K562 (cell line): Measurements from ENCODE around the gene ABT1. TPM values are rescaled to one million over a fixed set of nuclear protein-coding genes. Genes with fewer than 3 reads are reported as not detected.
A peak's percentile ranks its signal among the peaks of the same experiment; 100 is the strongest.

ENCODE experiments used
- BACH1 ChIP-seq: fragments of 200-800 bp; sonication (Bioruptor generic); IDR thresholded peaks from 2 replicates; pipeline ENCODE4 v1.6.1; 2016; ENCODE audit warnings: missing genetic modification characterization, missing compliant biosample characterization
- BRD4 ChIP-seq: fragments of 200-600 bp; sonication (generic); IDR thresholded peaks from 2 replicates; pipeline ENCODE4 v1.6.1; 2017; ENCODE audit warnings: inconsistent platforms
- ELK1 ChIP-seq: sonication (generic); formaldehyde crosslinking; IDR thresholded peaks from 2 replicates; pipeline ENCODE4 v1.8.1; 2022; ENCODE audit warnings: missing genetic modification reagents
- GABPB2 ChIP-seq: fragments of 250-450 bp; sonication (Bioruptor Pico); conservative IDR thresholded peaks from 2 replicates; pipeline ENCODE4 v1.5.1; 2021; ENCODE audit warnings: mild to moderate bottlenecking
- GATA2 ChIP-seq: sonication (generic); formaldehyde crosslinking; IDR thresholded peaks from 2 replicates; pipeline ENCODE4 v1.4.0; 2020; ENCODE audit warnings: mild to moderate bottlenecking, missing genetic modification reagents
- HMGXB4 ChIP-seq: sonication (generic); formaldehyde crosslinking; IDR thresholded peaks from 2 replicates; pipeline ENCODE4 v1.8.1; 2023; ENCODE audit warnings: mild to moderate bottlenecking, missing genetic modification reagents
- HNRNPH1 ChIP-seq: fragments of 200-400 bp; formaldehyde crosslinking; optimal IDR thresholded peaks from 2 replicates; pipeline ENCODE3; 2017; ENCODE audit warnings: low read depth, mild to moderate bottlenecking, low read length, moderate library complexity
- IRF9 ChIP-seq: fragments of 450-650 bp; IDR thresholded peaks from 2 replicates; pipeline ENCODE4 v1.6.1; 2016; ENCODE audit warnings: missing biosample characterization, missing genetic modification characterization
- KAT8 ChIP-seq: fragments of 450-650 bp; IDR thresholded peaks from 2 replicates; pipeline ENCODE4 v1.6.1; 2016; ENCODE audit warnings: low read depth, mild to moderate bottlenecking
- KDM4B ChIP-seq, 2 experiments: fragments of 450-650 bp in 1 of 2; sonication (generic) in 1 of 2; IDR thresholded peaks; 2 replicates each; pipeline ENCODE4 v1.6.1; 2016 to 2017; ENCODE audit warnings: borderline replicate concordance in 2 of 2, antibody characterized with exemption in 1 of 2, low read depth in 1 of 2, mild to moderate bottlenecking in 1 of 2
- KLF1 ChIP-seq: fragments of 450-650 bp; IDR thresholded peaks from 2 replicates; pipeline ENCODE4 v1.6.1; 2016; ENCODE audit warnings: missing genetic modification characterization, missing compliant biosample characterization
- MEF2D ChIP-seq: conservative IDR thresholded peaks from 2 replicates; pipeline ENCODE4 v1.6.1; 2016; ENCODE audit warnings: low read depth, missing genetic modification characterization, missing compliant biosample characterization
- MYBL2 ChIP-seq, 2 experiments: fragments of 450-650 bp in 1 of 2; sonication (generic) in 1 of 2; formaldehyde crosslinking in 1 of 2; IDR thresholded peaks; 2 replicates each; pipeline versions ENCODE4 v1.6.1 to v1.8.1; 2017 to 2022; ENCODE audit warnings: borderline replicate concordance in 1 of 2, inconsistent platforms in 1 of 2, low read depth in 1 of 2, mild to moderate bottlenecking in 1 of 2, missing genetic modification reagents in 1 of 2, moderate library complexity in 1 of 2
- NCOR1 ChIP-seq: fragments of 450-650 bp; IDR thresholded peaks from 2 replicates; pipeline ENCODE4 v1.6.1; 2016; ENCODE audit warnings: mild to moderate bottlenecking, moderate library complexity
- NEUROD1 ChIP-seq: fragments of 150-350 bp; IDR thresholded peaks from 2 replicates; pipeline ENCODE4 v1.6.1; 2014; ENCODE audit warnings: borderline replicate concordance, low read length, low read depth; ENCODE audit not compliant: partially characterized antibody
- PML ChIP-seq: IDR thresholded peaks from 2 replicates; pipeline ENCODE4 v1.6.1; 2012; ENCODE audit warnings: low read length, inconsistent platforms
- SETDB1 ChIP-seq: IDR thresholded peaks from one replicate; pipeline ENCODE4 v1.6.1; 2012; ENCODE audit warnings: low read length, control low read depth, inconsistent platforms
- SIRT6 ChIP-seq: IDR thresholded peaks from one replicate; pipeline ENCODE4 v1.6.1; 2012; ENCODE audit warnings: low read depth, mild to moderate bottlenecking, control low read depth, inconsistent platforms, low read length, moderate library complexity
- SMARCB1 ChIP-seq: IDR thresholded peaks from 2 replicates; pipeline ENCODE4 v1.6.1; 2011; ENCODE audit warnings: improper control_type of control experiment, low read depth; ENCODE audit not compliant: insufficient read length
- TEAD4 ChIP-seq, 2 experiments: sonication (generic) in 1 of 2; formaldehyde crosslinking in 1 of 2; IDR thresholded peaks; 2 replicates each; pipeline versions ENCODE4 v1.6.1 to v1.8.0; 2012 to 2022; ENCODE audit warnings: borderline replicate concordance in 1 of 2, inconsistent platforms in 1 of 2, low read length in 1 of 2, mild to moderate bottlenecking in 1 of 2, missing genetic modification reagents in 1 of 2
- THRAP3 ChIP-seq: fragments of 450-650 bp; IDR thresholded peaks from 2 replicates; pipeline ENCODE4 v1.6.1; 2016; ENCODE audit warnings: mild to moderate bottlenecking, inconsistent platforms, borderline replicate concordance
- ZNF134 ChIP-seq: fragments of 250-450 bp; sonication (Bioruptor Pico); conservative IDR thresholded peaks from 2 replicates; pipeline ENCODE4 v1.4.0; 2020
- ZNF24 ChIP-seq: fragments of 450-650 bp; IDR thresholded peaks from 2 replicates; pipeline ENCODE4 v1.6.1; 2016
- ZNF263 ChIP-seq: sonication (generic); formaldehyde crosslinking; IDR thresholded peaks from 2 replicates; pipeline ENCODE4 v1.8.0; 2022; ENCODE audit warnings: mild to moderate bottlenecking, missing genetic modification reagents, borderline replicate concordance
- ZNF444 ChIP-seq: fragments of 250-450 bp; sonication (Bioruptor Pico); IDR thresholded peaks from 2 replicates; pipeline ENCODE4 v1.4.0; 2020; ENCODE audit warnings: mild to moderate bottlenecking, moderate library complexity
- polyA plus RNA-seq, 8 experiments: library from polyadenylated mRNA; depleted of rRNA in 4 of 8; stranded (reverse) in 5 of 8; unstranded in 3 of 8; fragments of >200 nt; fragmentation: Nextera tagmentation in 2 of 8; fragmentation: Illumina TruSeq in 1 of 8; extraction: Ambion mirVana in 2 of 8; extraction: Trizol in 1 of 8; gene quantifications; 2 replicates each; pipeline versions ENCODE4 v1.2.1 to v1.2.3, GENCODE V29; 2011 to 2014; ENCODE audit warnings: inconsistent platforms in 1 of 8, missing spikeins in 1 of 8
- total RNA-seq, 7 experiments: library from RNA; depleted of rRNA in 6 of 7; stranded (reverse); fragments of >200 nt in 6 of 7; fragmentation: Illumina TruSeq in 2 of 7; extraction: Trizol in 2 of 7; gene quantifications; 2 replicates each; pipeline versions ENCODE4 v1.2.1 to v1.2.3, GENCODE V29; 2011 to 2021; ENCODE audit warnings: low replicate concordance in 1 of 7
- TF ChIP-seq, protein P1 (sequence below), 2 experiments: fragments of 250-450 bp in 1 of 2; fragments of 450-650 bp in 1 of 2; sonication (Bioruptor Pico) in 1 of 2; IDR thresholded peaks; 2 replicates each; pipeline versions ENCODE4 v1.6.1 to v1.8.0; 2016 to 2021; ENCODE audit warnings: mild to moderate bottlenecking in 2 of 2, moderate library complexity in 2 of 2, missing compliant biosample characterization in 1 of 2, missing genetic modification characterization in 1 of 2

Gene ABT1
- total and polyA plus RNA-seq, 9 of the 15 experiments (the other 6 are each of a cell fraction or from before 2014, with no cell fraction given), result 8.8 to 52.7 (median 40.7) TPM

DNA sequence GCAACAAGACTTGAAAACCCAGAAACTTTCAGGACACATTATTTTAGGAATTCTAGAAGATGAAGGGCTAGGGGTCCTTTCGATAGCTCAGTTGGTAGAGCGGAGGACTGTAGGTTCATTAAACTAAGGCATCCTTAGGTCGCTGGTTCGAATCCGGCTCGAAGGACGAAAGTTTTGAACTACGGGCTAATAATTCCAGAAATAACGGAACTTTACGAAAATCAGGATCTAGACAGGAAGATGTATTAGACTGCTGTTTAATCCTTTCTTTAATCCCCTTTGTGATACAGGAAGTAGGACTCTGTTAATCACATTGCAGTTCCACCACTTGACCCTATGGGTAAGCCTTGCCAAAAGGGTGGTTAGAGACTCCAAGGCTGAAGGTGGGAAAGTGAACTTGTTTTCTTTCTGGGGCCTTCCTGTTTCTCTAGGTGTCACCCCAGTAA lies 21.2 kb upstream of the ABT1 start (continued):
- TF ChIP-seq ELK1 (CRISPR knock-in tag) (no peak), IRF9 (tag) (no peak), THRAP3 (no peak), GABPB2 (CRISPR knock-in tag) (peak; percentile 64; the same call in 1 of the 2 replicates), MEF2D (no peak), HNRNPH1 (no peak), ZNF263 (CRISPR knock-in tag) (no peak), MYBL2 (IDR thresholded peaks at IDR 0.05; ENCODE audit: low read depth) (peak; percentile 51), MYBL2 (CRISPR knock-in tag; IDR thresholded peaks at IDR 0.05; ENCODE audit: borderline replicate concordance) (no peak), ZNF24 (no peak), TEAD4 (IDR thresholded peaks at IDR 0.05; ENCODE audit: low read length) (peak; percentile 71), TEAD4 (CRISPR knock-in tag; IDR thresholded peaks at IDR 0.05; ENCODE audit: borderline replicate concordance) (no peak), ZNF134 (CRISPR knock-in tag) (no peak), NEUROD1 (no peak), GATA2 (CRISPR knock-in tag) (no peak), SMARCB1 (no peak), NCOR1 (no peak), SETDB1 (no peak), KLF1 (tag) (no peak), ZNF444 (CRISPR knock-in tag) (no peak), BACH1 (tag) (no peak), KDM4B (IDR thresholded peaks at IDR 0.05; ENCODE audit: borderline replicate concordance in 2 of 2, low read depth in 1 of 2) (no peak), KAT8 (no peak), BRD4 (peak; percentile 82), SIRT6 (no peak), HMGXB4 (CRISPR knock-in tag) (no peak), PML (no peak)
- TF ChIP-seq, protein P1, sequence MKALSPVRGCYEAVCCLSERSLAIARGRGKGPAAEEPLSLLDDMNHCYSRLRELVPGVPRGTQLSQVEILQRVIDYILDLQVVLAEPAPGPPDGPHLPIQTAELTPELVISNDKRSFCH (CRISPR knock-in tag; IDR thresholded peaks at IDR 0.05), result no peak
- TF ChIP-seq, protein P1 (tag; IDR thresholded peaks at IDR 0.05), result 0 out of 2 replicates have a peak, but pooled peaks have one; percentile 34
